GM13977 (cell line): ENCODE measurements around the gene PROX2.

Source experiments
- DNase-seq: peaks from one replicate; pipeline ENCODE4 v3.0.0; 2012; ENCODE audit warnings: low spot score
- in situ Hi-C: fragments of 300-500 bp; cut with MboI; formaldehyde crosslinking; loops from one replicate; pipeline ENCODE4 v1.12.0; 2022; ENCODE audit warnings: low sequenced_read_pairs, low pct_unique_long_range_greater_than_20kb, mixed read lengths, inconsistent platforms; ENCODE audit not compliant: unreplicated experiment
- TF ChIP-seq, protein P1 (sequence below): IDR thresholded peaks from 2 replicates; pipeline ENCODE4 v1.5.1; 2012; ENCODE audit warnings: mild to moderate bottlenecking, control low read depth; ENCODE audit not compliant: insufficient read depth; ENCODE audit errors: extremely low read depth, missing control alignments

The PROX2 gene

GRCh38 chr14:74856366-74856765 lies 19.6 kb downstream of the PROX2 start:
- in situ Hi-C loops = loop anchor here (10.0 to 25.0 kb wide), 2 partner anchors 48 to 231 kb away; no protein-coding TSS in a partner anchor
- TF ChIP-seq, protein P1, sequence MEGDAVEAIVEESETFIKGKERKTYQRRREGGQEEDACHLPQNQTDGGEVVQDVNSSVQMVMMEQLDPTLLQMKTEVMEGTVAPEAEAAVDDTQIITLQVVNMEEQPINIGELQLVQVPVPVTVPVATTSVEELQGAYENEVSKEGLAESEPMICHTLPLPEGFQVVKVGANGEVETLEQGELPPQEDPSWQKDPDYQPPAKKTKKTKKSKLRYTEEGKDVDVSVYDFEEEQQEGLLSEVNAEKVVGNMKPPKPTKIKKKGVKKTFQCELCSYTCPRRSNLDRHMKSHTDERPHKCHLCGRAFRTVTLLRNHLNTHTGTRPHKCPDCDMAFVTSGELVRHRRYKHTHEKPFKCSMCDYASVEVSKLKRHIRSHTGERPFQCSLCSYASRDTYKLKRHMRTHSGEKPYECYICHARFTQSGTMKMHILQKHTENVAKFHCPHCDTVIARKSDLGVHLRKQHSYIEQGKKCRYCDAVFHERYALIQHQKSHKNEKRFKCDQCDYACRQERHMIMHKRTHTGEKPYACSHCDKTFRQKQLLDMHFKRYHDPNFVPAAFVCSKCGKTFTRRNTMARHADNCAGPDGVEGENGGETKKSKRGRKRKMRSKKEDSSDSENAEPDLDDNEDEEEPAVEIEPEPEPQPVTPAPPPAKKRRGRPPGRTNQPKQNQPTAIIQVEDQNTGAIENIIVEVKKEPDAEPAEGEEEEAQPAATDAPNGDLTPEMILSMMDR = no peak
- no peak for DNase-seq

DNA sequence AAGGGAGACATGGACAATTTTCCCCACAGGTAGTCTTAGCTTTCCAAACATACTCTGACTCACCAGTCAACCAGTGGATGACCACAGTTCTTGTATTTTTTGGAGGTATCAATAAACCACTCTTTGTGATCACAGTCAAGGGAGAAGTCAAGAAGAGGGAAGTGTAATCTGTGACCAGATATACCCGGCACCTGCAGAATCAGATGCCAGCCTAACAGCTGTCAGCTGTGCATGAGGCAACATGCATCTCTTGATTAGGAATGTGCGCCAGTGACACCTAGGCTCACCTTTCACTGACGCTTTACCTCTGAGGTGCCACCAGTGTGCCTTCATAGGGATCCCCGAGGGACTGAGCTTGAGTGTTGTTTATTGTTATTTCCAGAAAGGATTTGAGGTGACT lies 20.0 kb downstream of the PROX2 start:
- in situ Hi-C loops = loop anchor here (10.0 to 25.0 kb wide), 2 partner anchors 49 to 231 kb away; no protein-coding TSS in a partner anchor
- TF ChIP-seq, protein P1 = no peak
- no peak for DNase-seq

GRCh38 chr14:74855021-74855420 lies 20.9 kb downstream of the PROX2 start:
- TF ChIP-seq, protein P1 = no peak
- no peak for DNase-seq
- in situ Hi-C loops = loop anchor here (10.0 to 25.0 kb wide), 2 partner anchors 50 to 232 kb away; no protein-coding TSS in a partner anchor

DNA sequence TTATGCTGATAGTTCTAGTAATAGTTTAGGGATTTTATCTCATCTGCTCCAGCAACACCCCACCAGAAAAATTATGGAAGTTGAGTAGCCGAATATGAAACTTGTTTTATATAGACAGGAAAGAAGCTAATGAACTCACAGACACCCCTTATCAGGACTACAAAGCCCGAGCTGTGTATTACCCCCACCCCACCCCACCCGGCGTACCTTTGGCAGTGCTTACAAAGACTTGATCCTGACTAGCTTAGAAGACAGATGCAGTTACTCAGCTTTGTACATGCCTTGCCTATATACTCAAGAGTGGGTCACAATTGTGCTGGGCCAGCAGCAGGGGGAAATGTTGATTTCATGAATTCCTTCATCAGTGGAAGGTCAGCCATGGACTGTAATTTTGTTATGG lies 22.4 kb downstream of the PROX2 start:
- TF ChIP-seq, protein P1 = no peak
- no peak for DNase-seq
- in situ Hi-C loops = loop anchor here (10.0 to 25.0 kb wide), 2 partner anchors 51 to 234 kb away; no protein-coding TSS in a partner anchor

DNA sequence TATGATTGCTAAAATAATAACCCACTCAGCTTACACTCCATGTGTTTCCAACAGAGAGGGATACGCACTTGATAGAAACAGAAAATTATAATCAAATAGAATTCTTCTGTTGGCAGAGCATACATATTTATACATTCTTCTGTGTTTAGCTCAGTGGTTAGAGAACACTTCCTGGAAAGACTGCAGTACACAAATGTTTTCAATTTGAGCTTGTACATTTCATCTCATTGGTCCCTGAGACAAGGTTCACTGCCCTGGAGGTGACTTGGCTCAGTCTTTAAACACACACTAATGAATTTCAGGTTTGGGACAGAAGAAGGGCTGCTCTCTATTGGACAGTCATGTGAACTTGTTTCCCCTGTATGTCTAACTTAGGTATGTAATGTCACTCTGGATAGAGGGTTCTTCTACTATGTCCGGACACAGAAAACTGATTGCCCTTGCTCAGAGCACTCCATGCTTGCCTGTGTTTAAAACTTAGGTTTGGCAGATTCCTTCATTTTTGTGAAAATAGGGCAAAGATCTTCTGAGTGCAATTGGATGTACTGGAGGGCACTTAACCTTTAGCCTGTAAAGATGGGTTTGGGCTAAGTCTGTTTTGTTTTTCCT lies 22.9 kb downstream of the PROX2 start:
- TF ChIP-seq, protein P1 = no peak
- in situ Hi-C loops = loop anchor here (10.0 to 25.0 kb wide), 2 partner anchors 52 to 234 kb away; no protein-coding TSS in a partner anchor
- DNase-seq = no peak

DNA sequence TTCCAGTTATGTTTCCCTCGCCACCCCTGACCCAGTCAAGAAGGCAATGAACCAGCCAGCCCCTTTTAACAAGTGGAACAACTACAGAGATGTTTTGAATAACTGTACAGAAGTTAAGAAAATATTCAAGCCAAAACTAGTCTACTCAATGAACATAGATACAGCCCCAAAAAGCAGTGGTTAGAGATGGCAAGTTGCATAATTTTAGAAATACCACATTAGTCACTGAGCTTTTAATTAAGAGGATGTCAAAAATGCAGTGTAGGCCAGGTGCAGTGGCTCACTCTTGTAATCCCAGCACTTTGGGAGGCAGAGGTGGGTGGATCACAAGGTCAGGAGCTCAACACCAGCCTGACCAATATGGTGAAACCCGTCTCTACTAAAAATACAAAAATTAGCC lies 27.2 kb downstream of the PROX2 start:
- DNase-seq = no peak
- in situ Hi-C loops = no loop called here
- TF ChIP-seq, protein P1 = no peak
